HEK293 (cell line): Measurements from ENCODE around the gene ENTPD8.

Source experiments
- CTCF ChIA-PET: fragments of 350-600 bp; formaldehyde crosslinking; extraction: SDS; loops from one replicate; lab custom pipeline; 2021; ENCODE audit warnings: antibody characterized with exemption; lab: Yijun Ruan, JAX
- POLR2A ChIA-PET: fragments of 300-600 bp; formaldehyde crosslinking; extraction: SDS; loops from one replicate; lab custom pipeline; 2020; ENCODE audit warnings: antibody characterized with exemption, inconsistent platforms; lab: Yijun Ruan, JAX
- H3K27ac ChIP-seq: fragments of 200-500 bp; sonication (Bioruptor generic); 2 replicates; pipeline ENCODE4 v1.5.1; 2014; ENCODE audit warnings: low read depth, low read length, control low read depth, inconsistent platforms; ENCODE audit errors: extremely low read depth
- H3K36me3 ChIP-seq, 2 experiments: fragments of 200-500 bp in 1 of 2; sonication (Bioruptor generic) in 1 of 2; 1 replicate in 1 of 2; 2 replicates in 1 of 2; pipeline ENCODE4 v1.5.1; 2014 to 2017; ENCODE audit warnings: inconsistent platforms in 2 of 2, low read length in 2 of 2; ENCODE audit not compliant: control insufficient read depth in 2 of 2, insufficient read depth in 1 of 2
- H3K4me1 ChIP-seq: fragments of 200-500 bp; sonication (Bioruptor generic); 2 replicates; pipeline ENCODE4 v1.5.1; 2014; ENCODE audit warnings: mild to moderate bottlenecking, low read length, inconsistent platforms; ENCODE audit not compliant: control insufficient read depth, insufficient read depth
- H3K4me3 ChIP-seq: 2 replicates; pipeline ENCODE4 v1.5.1; 2011; ENCODE audit warnings: low read depth, mild to moderate bottlenecking, control low read depth, low read length, moderate library complexity
- H3K9me3 ChIP-seq: fragments of 200-500 bp; sonication (Bioruptor generic); 2 replicates; pipeline ENCODE4 v1.5.1; 2014; ENCODE audit warnings: low read depth, low read length, inconsistent platforms; ENCODE audit not compliant: control insufficient read depth, insufficient read depth
- GLIS1 ChIP-seq: fragments of 450-650 bp; formaldehyde crosslinking; IDR thresholded peaks from 2 replicates; pipeline ENCODE4 v1.5.1; 2016; ENCODE audit warnings: missing biosample characterization, missing genetic modification characterization
- HOXC10 ChIP-seq: sonication (generic); formaldehyde crosslinking; IDR thresholded peaks from 2 replicates; pipeline ENCODE4 v1.8.1; 2023; ENCODE audit warnings: mild to moderate bottlenecking, missing genetic modification reagents
- IKZF3 ChIP-seq: fragments of 450-650 bp; IDR thresholded peaks from 2 replicates; pipeline ENCODE4 v1.5.0; 2018; ENCODE audit warnings: missing biosample characterization, mild to moderate bottlenecking, missing genetic modification characterization, moderate library complexity
- KLF1 ChIP-seq: fragments of 450-650 bp; formaldehyde crosslinking; IDR thresholded peaks from 2 replicates; pipeline ENCODE4 v1.5.1; 2016; ENCODE audit warnings: missing biosample characterization, missing genetic modification characterization
- MEIS1 ChIP-seq: sonication (generic); formaldehyde crosslinking; IDR thresholded peaks from 2 replicates; pipeline ENCODE4 v1.8.1; 2022; ENCODE audit warnings: missing genetic modification reagents, mild to moderate bottlenecking, borderline replicate concordance
- SALL2 ChIP-seq: fragments of 450-650 bp; formaldehyde crosslinking; IDR thresholded peaks from 2 replicates; pipeline ENCODE4 v1.5.0; 2017; ENCODE audit warnings: missing biosample characterization, mild to moderate bottlenecking, missing genetic modification characterization, borderline replicate concordance
- SCRT1 ChIP-seq: fragments of 450-650 bp; formaldehyde crosslinking; IDR thresholded peaks from 2 replicates; pipeline ENCODE4 v1.5.1; 2016; ENCODE audit warnings: missing biosample characterization, missing genetic modification characterization, borderline replicate concordance
- TCF7L2 ChIP-seq: IDR thresholded peaks from 2 replicates; pipeline ENCODE4 v1.6.1; 2011; ENCODE audit warnings: low read depth, mild to moderate bottlenecking, inconsistent platforms, low read length, moderate library complexity, borderline replicate concordance
- ZBTB21 ChIP-seq: fragments of 450-650 bp; formaldehyde crosslinking; IDR thresholded peaks from 2 replicates; pipeline ENCODE4 v1.5.1; 2017; ENCODE audit warnings: missing biosample characterization, missing genetic modification characterization
- ZEB2 ChIP-seq: fragments of 450-650 bp; formaldehyde crosslinking; IDR thresholded peaks from 2 replicates; pipeline ENCODE4 v1.5.1; 2016; ENCODE audit warnings: missing biosample characterization, missing genetic modification characterization
- ZFP37 ChIP-seq: fragments of 450-650 bp; formaldehyde crosslinking; IDR thresholded peaks from 2 replicates; pipeline ENCODE4 v1.5.1; 2016; ENCODE audit warnings: missing biosample characterization, missing genetic modification characterization
- ZNF146 ChIP-seq: fragments of 450-650 bp; formaldehyde crosslinking; IDR thresholded peaks from 2 replicates; pipeline ENCODE4 v1.5.1; 2016; ENCODE audit warnings: missing biosample characterization, missing genetic modification characterization
- ZNF2 ChIP-seq: fragments of 450-650 bp; formaldehyde crosslinking; IDR thresholded peaks from 2 replicates; pipeline ENCODE4 v1.5.1; 2016; ENCODE audit warnings: missing biosample characterization, missing genetic modification characterization
- ZNF248 ChIP-seq: fragments of 450-650 bp; formaldehyde crosslinking; IDR thresholded peaks from 2 replicates; pipeline ENCODE4 v1.5.1; 2017; ENCODE audit warnings: missing biosample characterization, missing genetic modification characterization
- ZNF292 ChIP-seq: fragments of 450-650 bp; formaldehyde crosslinking; IDR thresholded peaks from 2 replicates; pipeline ENCODE4 v1.5.1; 2016; ENCODE audit warnings: low read depth, missing biosample characterization, missing genetic modification characterization, borderline replicate concordance
- ZNF341 ChIP-seq: fragments of 450-650 bp; formaldehyde crosslinking; IDR thresholded peaks from 2 replicates; pipeline ENCODE4; 2016; ENCODE audit warnings: low read depth, missing biosample characterization, missing genetic modification characterization
- ZNF514 ChIP-seq: fragments of 450-650 bp; formaldehyde crosslinking; IDR thresholded peaks from 2 replicates; pipeline ENCODE4 v1.5.1; 2016; ENCODE audit warnings: missing biosample characterization, missing genetic modification characterization
- ZNF558 ChIP-seq: fragments of 450-650 bp; formaldehyde crosslinking; IDR thresholded peaks from 2 replicates; pipeline ENCODE4 v1.5.1; 2016; ENCODE audit warnings: missing biosample characterization, missing genetic modification characterization
- ZNF670 ChIP-seq: fragments of 450-650 bp; formaldehyde crosslinking; IDR thresholded peaks from 2 replicates; pipeline ENCODE4 v1.5.1; 2016; ENCODE audit warnings: missing biosample characterization, missing genetic modification characterization, low read depth
- ZNF677 ChIP-seq: fragments of 450-650 bp; IDR thresholded peaks from 2 replicates; pipeline ENCODE4 v1.5.0; 2018; ENCODE audit warnings: missing biosample characterization, mild to moderate bottlenecking, missing genetic modification characterization, moderate library complexity
- ZNF791 ChIP-seq: fragments of 450-650 bp; formaldehyde crosslinking; IDR thresholded peaks from 2 replicates; pipeline ENCODE4 v1.5.1; 2016; ENCODE audit warnings: missing biosample characterization, missing genetic modification characterization
- TF ChIP-seq, protein P1 (sequence below): fragments of 450-650 bp; formaldehyde crosslinking; optimal IDR thresholded peaks from 2 replicates; pipeline ENCODE3; 2016; ENCODE audit warnings: missing biosample characterization, mild to moderate bottlenecking, missing genetic modification characterization
- TF ChIP-seq, protein P2 (sequence below): fragments of 450-650 bp; formaldehyde crosslinking; IDR thresholded peaks from 2 replicates; pipeline ENCODE4 v1.5.1; 2016; ENCODE audit warnings: missing biosample characterization, missing genetic modification characterization
- TF ChIP-seq, protein P3 (sequence below): fragments of 450-650 bp; formaldehyde crosslinking; IDR thresholded peaks from 2 replicates; pipeline ENCODE4 v1.5.1; 2016; ENCODE audit warnings: missing biosample characterization, missing genetic modification characterization
- TF ChIP-seq, protein P4 (sequence below): fragments of 450-650 bp; formaldehyde crosslinking; IDR thresholded peaks from 2 replicates; pipeline ENCODE4 v1.5.1; 2017; ENCODE audit warnings: missing biosample characterization, missing genetic modification characterization
- TF ChIP-seq, protein P5 (sequence below): fragments of 450-650 bp; formaldehyde crosslinking; IDR thresholded peaks from 2 replicates; pipeline ENCODE4 v1.5.1; 2016; ENCODE audit warnings: missing biosample characterization, missing genetic modification characterization
- TF ChIP-seq, protein P6 (sequence below): fragments of 450-650 bp; formaldehyde crosslinking; IDR thresholded peaks from 2 replicates; pipeline ENCODE4 v1.5.1; 2016; ENCODE audit warnings: missing biosample characterization, missing genetic modification characterization

The ENTPD8 gene

DNA sequence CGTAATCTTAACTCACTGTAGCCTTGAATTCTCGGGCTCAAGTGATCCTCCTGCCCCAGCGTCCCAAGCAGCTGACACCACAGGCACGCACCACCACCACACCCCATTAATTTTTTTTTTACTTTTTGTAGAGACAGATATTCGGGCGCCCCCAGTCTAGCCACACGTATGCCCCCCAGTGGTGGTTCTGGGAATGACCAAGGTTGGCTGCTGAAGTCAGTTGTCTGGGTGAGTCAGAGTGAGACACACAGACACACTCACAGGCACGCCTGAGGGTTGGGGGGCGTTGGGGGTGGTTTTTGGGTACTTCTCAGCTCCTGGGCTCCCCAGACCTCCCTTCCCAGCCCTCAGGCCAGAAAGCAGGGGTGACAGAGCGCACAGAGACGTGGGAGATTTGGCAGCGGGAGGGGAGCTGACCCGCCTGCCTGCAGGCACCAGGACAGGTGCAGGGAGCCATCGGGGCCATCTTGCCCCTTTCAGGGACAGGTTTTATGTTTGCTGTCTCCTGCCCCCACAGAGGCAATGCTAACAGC lies 4.2 kb upstream of the ENTPD8 start (continued):
- TF ChIP-seq, protein P1, sequence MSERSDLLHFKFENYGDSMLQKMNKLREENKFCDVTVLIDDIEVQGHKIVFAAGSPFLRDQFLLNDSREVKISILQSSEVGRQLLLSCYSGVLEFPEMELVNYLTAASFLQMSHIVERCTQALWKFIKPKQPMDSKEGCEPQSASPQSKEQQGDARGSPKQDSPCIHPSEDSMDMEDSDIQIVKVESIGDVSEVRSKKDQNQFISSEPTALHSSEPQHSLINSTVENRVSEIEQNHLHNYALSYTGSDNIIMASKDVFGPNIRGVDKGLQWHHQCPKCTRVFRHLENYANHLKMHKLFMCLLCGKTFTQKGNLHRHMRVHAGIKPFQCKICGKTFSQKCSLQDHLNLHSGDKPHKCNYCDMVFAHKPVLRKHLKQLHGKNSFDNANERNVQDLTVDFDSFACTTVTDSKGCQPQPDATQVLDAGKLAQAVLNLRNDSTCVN (tag by site-specific recombination): no peak
- TF ChIP-seq, protein P2, sequence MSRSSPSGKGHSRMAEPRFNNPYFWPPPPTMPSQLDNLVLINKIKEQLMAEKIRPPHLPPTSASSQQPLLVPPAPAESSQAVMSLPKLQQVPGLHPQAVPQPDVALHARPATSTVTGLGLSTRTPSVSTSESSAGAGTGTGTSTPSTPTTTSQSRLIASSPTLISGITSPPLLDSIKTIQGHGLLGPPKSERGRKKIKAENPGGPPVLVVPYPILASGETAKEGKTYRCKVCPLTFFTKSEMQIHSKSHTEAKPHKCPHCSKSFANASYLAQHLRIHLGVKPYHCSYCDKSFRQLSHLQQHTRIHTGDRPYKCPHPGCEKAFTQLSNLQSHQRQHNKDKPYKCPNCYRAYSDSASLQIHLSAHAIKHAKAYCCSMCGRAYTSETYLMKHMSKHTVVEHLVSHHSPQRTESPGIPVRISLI (tag by site-specific recombination): peak; percentile 85; the same call in 1 of the 2 replicates
- TF ChIP-seq ZBTB21 (tag by site-specific recombination): no peak
- no peak for TF ChIP-seq ZNF791 (tag by site-specific recombination)
- TF ChIP-seq, protein P3, sequence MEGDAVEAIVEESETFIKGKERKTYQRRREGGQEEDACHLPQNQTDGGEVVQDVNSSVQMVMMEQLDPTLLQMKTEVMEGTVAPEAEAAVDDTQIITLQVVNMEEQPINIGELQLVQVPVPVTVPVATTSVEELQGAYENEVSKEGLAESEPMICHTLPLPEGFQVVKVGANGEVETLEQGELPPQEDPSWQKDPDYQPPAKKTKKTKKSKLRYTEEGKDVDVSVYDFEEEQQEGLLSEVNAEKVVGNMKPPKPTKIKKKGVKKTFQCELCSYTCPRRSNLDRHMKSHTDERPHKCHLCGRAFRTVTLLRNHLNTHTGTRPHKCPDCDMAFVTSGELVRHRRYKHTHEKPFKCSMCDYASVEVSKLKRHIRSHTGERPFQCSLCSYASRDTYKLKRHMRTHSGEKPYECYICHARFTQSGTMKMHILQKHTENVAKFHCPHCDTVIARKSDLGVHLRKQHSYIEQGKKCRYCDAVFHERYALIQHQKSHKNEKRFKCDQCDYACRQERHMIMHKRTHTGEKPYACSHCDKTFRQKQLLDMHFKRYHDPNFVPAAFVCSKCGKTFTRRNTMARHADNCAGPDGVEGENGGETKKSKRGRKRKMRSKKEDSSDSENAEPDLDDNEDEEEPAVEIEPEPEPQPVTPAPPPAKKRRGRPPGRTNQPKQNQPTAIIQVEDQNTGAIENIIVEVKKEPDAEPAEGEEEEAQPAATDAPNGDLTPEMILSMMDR (tag by site-specific recombination): peak; percentile 85
- no peak for TF ChIP-seq ZNF248 (tag by site-specific recombination)
- no peak for TF ChIP-seq ZNF670 (tag by site-specific recombination)
- TF ChIP-seq ZNF677 (tag by site-specific recombination): no peak
- TF ChIP-seq ZNF2 (tag by site-specific recombination): peak; percentile 67; the same call in 1 of the 2 replicates
- no peak for TF ChIP-seq ZFP37 (tag by site-specific recombination)
- no peak for TF ChIP-seq ZNF292 (tag by site-specific recombination)
- no peak for TF ChIP-seq GLIS1 (tag by site-specific recombination)
- TF ChIP-seq HOXC10 (CRISPR knock-in tag): no peak
- TF ChIP-seq ZEB2: peak; percentile 49; the same call in 1 of the 2 replicates

DNA sequence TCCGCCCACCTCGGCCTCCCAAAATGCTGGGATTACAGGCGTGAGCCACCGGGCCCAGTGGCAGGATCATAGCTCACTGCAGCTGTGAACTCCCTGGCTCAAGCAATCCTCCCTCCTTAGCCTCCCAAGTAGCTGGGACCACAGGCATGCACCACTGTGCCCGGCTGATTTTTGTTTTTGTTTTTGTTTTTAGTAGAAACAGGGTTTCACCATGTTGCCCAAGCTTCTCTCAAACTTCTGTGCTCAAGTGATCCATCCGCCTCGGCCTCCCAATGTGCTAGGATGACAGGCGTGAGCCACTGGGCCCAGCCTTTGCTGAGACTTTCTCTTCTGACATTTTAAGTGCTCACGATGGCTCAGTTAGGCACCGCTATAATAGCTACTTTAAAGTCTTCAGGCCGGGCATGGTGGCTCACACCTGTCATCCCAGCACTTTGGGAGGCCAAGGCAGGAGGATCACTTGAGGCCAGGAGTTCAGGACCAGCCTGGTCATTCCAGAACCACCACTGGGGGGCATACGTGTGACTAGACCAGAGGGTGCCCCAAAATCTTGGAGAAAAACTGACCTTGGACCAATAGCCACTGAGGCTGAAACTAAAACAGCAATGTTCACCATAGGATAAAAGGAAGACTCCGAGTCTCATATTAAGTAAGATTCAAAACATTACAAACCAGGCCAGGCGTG lies 3.1 kb upstream of the ENTPD8 start:
- Histone ChIP-seq H3K4me1 (no peaks in the 10 kb centered on the region), H3K9me3 (no peaks in the 10 kb centered on the region), H3K27ac (no peak overlapping the region), H3K36me3 (peaks cover 0 to 9% of the 10 kb centered on the region in 2 experiments; a peak in 1 of 3 replicates), H3K4me3 (no peak overlapping the region)
- CTCF ChIA-PET: interaction anchor here (0.6 to 4.2 kb wide), 20 partner anchors 9 to 427 kb away, joined by 3 to 35 read pairs (median 4); partner anchors contain the start of genes EXD3, NOXA1 and NRARP
- POLR2A ChIA-PET: interaction anchor here (0.6 to 1.7 kb wide), 3 partner anchors 15 to 32 kb away, joined by 3 to 4 read pairs (median 3); partner anchors contain the start of genes EXD3 and NOXA1
- TF ChIP-seq ZNF341 (tag by site-specific recombination) (no peak), ZNF558 (tag by site-specific recombination) (no peak), IKZF3 (tag by site-specific recombination) (no peak), SALL2 (tag by site-specific recombination) (no peak), GLIS1 (tag by site-specific recombination) (no peak), MEIS1 (CRISPR knock-in tag) (no peak), SCRT1 (tag by site-specific recombination) (no peak), TCF7L2 (no peak), KLF1 (tag by site-specific recombination) (no peak), ZNF514 (tag by site-specific recombination) (no peak), ZNF146 (tag by site-specific recombination) (no peak)
- TF ChIP-seq, protein P4, sequence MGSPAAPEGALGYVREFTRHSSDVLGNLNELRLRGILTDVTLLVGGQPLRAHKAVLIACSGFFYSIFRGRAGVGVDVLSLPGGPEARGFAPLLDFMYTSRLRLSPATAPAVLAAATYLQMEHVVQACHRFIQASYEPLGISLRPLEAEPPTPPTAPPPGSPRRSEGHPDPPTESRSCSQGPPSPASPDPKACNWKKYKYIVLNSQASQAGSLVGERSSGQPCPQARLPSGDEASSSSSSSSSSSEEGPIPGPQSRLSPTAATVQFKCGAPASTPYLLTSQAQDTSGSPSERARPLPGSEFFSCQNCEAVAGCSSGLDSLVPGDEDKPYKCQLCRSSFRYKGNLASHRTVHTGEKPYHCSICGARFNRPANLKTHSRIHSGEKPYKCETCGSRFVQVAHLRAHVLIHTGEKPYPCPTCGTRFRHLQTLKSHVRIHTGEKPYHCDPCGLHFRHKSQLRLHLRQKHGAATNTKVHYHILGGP (tag by site-specific recombination): no peak
- TF ChIP-seq, protein P5, sequence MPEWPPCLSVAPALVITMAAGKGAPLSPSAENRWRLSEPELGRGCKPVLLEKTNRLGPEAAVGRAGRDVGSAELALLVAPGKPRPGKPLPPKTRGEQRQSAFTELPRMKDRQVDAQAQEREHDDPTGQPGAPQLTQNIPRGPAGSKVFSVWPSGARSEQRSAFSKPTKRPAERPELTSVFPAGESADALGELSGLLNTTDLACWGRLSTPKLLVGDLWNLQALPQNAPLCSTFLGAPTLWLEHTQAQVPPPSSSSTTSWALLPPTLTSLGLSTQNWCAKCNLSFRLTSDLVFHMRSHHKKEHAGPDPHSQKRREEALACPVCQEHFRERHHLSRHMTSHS (tag by site-specific recombination): no peak
- TF ChIP-seq, protein P6, sequence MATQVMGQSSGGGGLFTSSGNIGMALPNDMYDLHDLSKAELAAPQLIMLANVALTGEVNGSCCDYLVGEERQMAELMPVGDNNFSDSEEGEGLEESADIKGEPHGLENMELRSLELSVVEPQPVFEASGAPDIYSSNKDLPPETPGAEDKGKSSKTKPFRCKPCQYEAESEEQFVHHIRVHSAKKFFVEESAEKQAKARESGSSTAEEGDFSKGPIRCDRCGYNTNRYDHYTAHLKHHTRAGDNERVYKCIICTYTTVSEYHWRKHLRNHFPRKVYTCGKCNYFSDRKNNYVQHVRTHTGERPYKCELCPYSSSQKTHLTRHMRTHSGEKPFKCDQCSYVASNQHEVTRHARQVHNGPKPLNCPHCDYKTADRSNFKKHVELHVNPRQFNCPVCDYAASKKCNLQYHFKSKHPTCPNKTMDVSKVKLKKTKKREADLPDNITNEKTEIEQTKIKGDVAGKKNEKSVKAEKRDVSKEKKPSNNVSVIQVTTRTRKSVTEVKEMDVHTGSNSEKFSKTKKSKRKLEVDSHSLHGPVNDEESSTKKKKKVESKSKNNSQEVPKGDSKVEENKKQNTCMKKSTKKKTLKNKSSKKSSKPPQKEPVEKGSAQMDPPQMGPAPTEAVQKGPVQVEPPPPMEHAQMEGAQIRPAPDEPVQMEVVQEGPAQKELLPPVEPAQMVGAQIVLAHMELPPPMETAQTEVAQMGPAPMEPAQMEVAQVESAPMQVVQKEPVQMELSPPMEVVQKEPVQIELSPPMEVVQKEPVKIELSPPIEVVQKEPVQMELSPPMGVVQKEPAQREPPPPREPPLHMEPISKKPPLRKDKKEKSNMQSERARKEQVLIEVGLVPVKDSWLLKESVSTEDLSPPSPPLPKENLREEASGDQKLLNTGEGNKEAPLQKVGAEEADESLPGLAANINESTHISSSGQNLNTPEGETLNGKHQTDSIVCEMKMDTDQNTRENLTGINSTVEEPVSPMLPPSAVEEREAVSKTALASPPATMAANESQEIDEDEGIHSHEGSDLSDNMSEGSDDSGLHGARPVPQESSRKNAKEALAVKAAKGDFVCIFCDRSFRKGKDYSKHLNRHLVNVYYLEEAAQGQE: no peak
